Measurements from ENCODE around the gene TMEM9.
A peak's percentile ranks its signal among the peaks of the same experiment; 100 is the strongest.

TMEM9 gene

GRCh38 chr1:201114245-201115131 lies 39.8 kb downstream of the TMEM9 start:
- peak; percentile 24 for DNase-seq (ENCODE audit: low read depth)
- peak overlapping the region; percentile 48 for H3K4me3 ChIP-seq (ENCODE audit: low read depth, low read length)
- TF ChIP-seq CTCF (IDR thresholded peaks at IDR 0.05; ENCODE audit: low read depth, low read length, missing control alignments): peak; percentile 87

- DNase-seq (ENCODE audit: low read depth): no peak
- H3K4me3 ChIP-seq (ENCODE audit: low read depth, low read length): no peak overlapping the region
- TF ChIP-seq CTCF (IDR thresholded peaks at IDR 0.05; ENCODE audit: low read depth, low read length, missing control alignments): no peak
Observed at GRCh38 chr1:201113451-201114244, 40.6 kb downstream of the TMEM9 start.

GRCh38 chr1:201112926-201113325 lies 41.3 kb downstream of the TMEM9 start:
- no peak overlapping the region for H3K4me3 ChIP-seq (ENCODE audit: low read depth, low read length)
- no peak for TF ChIP-seq CTCF (IDR thresholded peaks at IDR 0.05; ENCODE audit: low read depth, low read length, missing control alignments)
- no peak for DNase-seq (ENCODE audit: low read depth)

GRCh38 chr1:201112173-201112731 lies 42.0 kb downstream of the TMEM9 start, which contains the start of gene CACNA1S:
Gene CACNA1S, minus strand, starts transcription at chr1:201112426. Its CDS starts 87 bp downstream, at chr1:201112339.
- no peak for DNase-seq (ENCODE audit: low read depth)
- no peak within 1 kb of the TSS for H3K4me3 ChIP-seq (ENCODE audit: low read depth, low read length)
- no peak for TF ChIP-seq CTCF (IDR thresholded peaks at IDR 0.05; ENCODE audit: low read depth, low read length, missing control alignments)

- DNase-seq (ENCODE audit: low read depth): no peak
- TF ChIP-seq CTCF (IDR thresholded peaks at IDR 0.05; ENCODE audit: low read depth, low read length, missing control alignments): no peak
- no peak overlapping the region for H3K4me3 ChIP-seq (ENCODE audit: low read depth, low read length)
Observed at GRCh38 chr1:201111672-201112071, 42.6 kb downstream of the TMEM9 start.

DNA sequence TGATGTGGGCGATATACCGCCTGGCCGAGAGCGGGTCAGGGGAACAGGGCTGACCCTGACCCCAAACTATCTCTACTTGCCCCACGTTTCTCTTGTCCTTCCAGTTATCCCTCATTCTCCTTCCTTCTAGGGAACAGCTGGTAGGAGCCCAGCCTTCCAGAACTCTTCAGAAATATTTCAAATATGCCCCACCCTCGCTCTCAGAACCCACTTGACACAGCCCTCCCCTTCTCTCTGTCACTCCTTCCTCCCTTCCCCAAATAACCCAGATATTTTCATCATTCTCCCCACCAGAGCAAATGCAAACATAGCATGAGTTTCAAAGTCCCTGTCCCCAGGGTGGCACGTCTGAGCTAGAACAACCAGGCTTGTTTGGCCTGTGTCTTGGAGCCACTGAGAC lies 43.1 kb downstream of the TMEM9 start:
- H3K4me3 ChIP-seq (ENCODE audit: low read depth, low read length): no peak overlapping the region
- no peak for TF ChIP-seq CTCF (IDR thresholded peaks at IDR 0.05; ENCODE audit: low read depth, low read length, missing control alignments)
- DNase-seq (ENCODE audit: low read depth): no peak

Data from GM12864 (cell line).